Left hindlimb (tissue), 1 donor: ENCODE results near the gene TMA16.
A peak's percentile ranks its signal among the peaks of the same experiment; 100 is the strongest.
"Not testable (repeated sequence)": the region's sequence is repeated elsewhere in the genome, so short reads cannot be mapped to it uniquely, and the experiment has no call there.

Experiments
- DNase-seq: peaks from one replicate; pipeline ENCODE4 v3.0.0-alpha.2; 2018

Gene TMA16

DNA sequence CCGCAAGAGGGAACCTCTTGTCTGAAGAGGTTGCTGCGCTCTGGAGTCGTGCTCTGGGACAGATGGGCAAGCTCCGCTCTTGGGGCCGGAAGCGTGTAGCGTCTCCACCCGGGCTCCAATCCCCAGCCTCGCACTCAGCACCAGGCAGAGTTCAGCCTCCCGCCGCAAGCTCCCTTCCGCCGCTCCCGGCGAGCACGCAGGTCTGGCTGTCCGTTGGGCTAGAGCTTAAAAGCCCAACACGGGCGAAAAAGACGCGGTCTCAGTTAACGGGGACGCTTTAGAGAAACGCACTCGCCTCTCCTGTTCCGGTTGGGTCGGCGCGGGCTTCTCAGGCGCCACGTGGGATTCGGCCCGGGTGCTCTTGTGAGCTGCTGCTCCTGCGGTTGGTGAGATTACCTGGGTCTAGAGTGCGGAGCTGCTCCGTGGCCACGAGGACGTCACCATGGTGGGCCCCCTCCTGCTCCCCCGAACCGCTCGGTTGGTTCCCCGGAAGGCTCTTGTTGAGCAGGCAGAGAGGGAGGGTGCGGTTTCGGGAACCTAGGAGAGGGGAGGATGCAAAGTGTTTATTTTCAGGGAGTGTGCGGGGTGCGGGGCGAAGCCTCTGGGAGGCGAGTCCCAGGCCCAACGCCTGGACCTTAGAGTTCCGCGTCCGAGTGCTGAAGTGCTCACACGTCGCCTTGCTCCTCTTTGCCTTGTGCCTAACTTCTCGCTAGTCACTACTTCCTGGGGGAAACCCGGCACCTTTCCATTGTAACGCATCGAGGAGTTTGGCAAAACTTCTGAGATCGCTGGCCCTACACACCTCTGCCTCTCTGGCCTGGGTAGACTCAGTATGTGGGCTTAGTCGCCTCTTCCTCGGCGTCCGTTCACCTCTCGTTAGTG is at the start of gene TMA16:
Gene TMA16, plus strand, starts transcription at position 331 of the 882 bp plus-strand sequence. Its CDS starts 112 bp downstream, at position 443.
- DNase-seq = peak; percentile 93

DNA sequence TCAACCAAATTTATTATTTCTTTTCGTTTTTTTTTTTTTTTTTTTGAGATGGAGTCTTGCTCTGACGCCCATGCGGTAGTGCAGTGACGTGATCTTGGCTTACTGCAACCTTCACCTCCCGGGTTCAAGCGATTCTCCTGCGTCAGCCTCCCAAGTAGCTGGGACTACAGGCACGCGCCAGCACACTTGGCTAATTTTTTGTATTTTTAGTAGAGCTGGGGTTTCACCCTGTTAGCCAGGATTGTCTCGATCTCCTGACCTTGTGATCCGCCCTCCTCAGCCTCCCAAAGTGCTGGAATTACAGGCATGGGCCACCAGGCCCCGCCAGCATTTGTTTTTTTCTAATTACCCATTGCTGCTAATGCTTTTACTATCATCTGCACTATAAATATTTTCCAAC is 47.5 kb upstream of the TMA16 start:
- DNase-seq = not testable (repeated sequence)

DNA sequence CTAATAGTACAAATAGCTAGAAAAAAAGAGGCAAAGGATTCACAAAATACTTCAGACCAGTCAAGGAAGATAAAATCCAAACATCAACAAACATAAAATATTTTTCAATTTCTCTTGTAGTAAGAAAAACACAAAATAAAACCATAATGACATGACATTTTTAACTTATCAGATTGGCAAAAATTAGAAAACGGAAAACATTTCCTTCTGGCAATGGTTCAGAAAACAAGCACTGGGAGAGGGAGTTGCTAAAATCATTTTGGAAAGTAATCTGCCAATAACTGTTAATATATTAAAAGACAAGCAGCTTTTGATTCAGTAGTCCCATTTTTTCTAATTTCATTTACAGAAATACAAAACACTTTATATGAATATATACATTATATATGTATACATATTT is 47.0 kb upstream of the TMA16 start:
- DNase-seq = no peak

DNA sequence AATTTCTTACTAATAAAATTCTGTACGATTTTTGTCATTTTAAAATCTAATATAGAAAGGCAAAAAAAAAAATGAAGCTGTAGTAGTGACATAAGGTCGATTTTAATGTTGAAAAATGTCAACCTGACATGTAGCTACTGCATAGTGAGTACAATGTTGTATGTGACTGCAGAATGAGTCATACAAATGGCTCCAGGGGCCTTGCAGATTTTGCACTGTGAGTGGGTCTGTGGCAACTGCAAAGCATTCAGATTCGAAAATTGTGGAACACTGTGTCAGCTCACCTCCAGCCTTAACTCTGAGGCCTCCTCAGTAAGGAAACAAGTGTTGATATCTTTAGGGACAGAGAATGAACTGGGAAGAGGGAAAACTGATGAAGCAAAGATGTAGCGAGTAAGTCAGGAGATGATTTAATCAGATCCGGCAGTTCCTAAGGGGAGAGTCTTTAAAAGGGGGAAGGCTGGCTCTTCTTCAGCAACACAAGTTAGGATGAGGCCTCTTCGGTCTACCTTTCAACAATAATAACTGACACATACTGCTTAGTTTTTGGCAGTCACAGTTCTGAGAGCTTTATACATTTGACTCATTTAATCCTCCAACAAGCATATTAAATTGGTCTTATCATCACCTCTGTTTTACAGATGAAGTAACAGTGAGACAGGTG is 45.8 kb upstream of the TMA16 start:
- DNase-seq = no peak

DNA sequence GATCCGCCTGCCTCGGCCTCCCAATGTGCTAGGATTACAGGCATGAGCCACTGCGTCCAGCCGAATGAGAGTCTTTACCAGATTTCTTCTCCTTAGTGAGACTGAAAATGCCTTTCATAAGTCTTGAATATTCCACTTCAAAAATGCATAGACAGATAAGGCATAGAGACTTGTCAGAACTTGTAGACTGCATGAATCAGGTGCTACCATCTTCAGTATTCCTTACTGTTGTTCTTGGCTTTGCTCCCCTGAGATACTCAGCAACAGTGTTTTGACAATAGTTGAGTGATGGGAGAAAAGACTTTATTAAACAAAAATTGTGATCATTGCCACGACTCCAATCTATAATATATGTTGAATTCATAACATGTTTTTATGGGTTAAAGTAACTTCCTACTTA is 31.9 kb upstream of the TMA16 start:
- DNase-seq = no peak

DNA sequence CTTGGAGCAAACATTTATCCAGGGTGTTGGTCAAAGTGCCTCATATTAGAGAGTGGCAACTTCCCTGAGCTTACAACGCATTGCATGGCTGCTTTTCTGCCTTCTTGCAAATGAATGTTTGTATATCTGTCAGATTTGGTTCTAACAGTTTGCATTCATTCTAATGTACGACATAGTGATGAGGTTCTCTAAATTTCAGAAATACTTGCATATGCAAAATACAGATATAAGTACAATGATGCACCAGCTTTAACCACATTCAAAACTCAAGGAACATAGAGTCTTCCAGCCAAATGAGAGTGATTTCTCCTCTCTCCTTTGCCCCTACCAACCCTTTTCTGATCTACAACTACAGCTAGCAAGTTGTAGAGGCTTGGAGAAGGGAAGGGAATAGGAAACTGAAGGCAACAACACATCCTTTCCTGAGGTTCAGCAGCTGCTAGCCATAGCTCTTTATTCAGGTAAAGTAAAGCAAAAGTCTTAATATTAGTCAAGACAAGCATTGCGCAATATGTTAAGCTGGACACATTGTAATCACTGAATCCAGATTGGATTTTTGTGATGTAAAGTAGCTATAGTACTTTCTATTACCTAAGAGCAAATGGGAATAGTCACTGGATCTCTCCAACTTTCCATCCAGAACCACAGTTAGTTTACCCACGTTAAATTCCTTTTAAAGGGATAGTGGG is 27.3 kb upstream of the TMA16 start:
- DNase-seq = no peak

DNA sequence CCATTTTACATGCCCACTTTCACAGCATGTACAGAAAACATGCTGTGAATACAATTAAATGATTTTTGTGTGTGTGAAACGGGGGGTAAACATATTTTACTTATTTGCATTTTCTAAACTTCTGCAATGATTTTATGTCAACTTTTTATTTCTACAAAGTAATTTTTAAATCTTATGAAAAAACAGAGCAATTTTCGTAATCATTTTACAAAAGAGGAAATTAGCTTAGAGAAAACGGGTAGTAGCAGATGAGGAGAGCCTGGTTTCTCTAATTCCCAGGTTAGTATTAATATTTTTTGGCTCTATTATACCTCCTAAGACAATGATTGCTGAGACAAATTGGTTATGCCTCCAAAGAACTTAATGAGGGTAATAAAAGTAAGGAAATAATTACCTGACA is 24.1 kb upstream of the TMA16 start:
- no peak for DNase-seq

DNA sequence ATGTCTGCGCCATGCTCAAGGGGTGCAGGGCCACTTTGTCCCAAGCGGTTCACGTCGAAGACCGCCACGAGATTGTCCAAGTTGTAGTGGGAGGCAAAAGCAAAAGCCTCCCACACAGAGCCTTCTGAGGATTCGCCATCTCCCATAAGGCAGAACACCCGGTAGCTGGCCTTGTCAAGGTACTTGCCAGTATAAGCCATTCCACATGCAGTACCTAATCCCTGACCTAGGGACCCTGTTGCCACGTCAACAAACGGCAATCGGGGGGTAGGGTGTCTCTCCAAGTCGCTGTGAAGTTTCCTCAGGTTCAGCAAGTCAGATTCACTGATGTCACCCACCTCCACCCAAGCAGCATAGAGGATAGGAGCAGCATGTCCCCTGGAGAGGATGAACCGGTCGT is 21.4 kb upstream of the TMA16 start:
- DNase-seq = no peak

DNA sequence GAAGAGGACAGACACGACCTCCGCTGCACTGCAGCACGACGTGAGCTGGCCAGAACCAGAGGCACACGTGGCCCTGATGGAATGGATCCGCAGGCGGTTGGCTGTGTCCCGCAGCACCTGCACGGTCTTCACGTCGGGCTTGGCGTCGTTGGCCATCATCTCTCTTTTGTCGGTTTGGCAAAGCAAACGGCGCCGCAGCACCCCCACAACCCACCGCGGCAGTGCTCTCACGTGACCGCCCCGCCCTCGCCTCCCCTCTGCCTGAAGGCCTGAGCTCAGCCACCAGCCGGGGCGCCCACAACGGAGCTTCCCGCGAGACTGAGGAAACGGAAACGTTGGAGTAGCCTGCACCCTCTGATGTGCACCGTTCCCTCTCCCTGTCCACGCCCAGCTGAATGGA is 20.9 kb upstream of the TMA16 start, which contains the start of gene TKTL2:
Gene TKTL2, minus strand, starts transcription at position 179 of the 400 bp plus-strand sequence. Its CDS starts 20 bp downstream, at position 159.
- no peak for DNase-seq

DNA sequence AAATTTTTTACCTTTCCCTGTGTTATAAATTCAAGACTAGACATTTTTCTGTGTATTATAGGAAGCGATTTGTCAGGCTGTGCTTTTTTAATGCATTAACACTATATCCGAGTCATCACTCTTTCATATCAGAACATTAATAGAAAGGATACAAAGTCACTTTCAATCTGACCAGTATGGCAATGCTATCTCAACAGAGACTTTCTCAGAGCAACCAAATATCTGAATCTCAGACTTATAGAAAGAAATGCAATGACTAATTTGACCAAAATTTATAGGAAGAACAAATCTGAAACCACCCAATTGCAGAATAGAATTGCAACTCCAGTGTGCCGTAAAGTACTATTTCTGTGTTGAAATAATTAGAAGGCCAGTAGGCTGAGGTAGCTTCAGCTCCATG is 20.5 kb upstream of the TMA16 start:
- no peak for DNase-seq

DNA sequence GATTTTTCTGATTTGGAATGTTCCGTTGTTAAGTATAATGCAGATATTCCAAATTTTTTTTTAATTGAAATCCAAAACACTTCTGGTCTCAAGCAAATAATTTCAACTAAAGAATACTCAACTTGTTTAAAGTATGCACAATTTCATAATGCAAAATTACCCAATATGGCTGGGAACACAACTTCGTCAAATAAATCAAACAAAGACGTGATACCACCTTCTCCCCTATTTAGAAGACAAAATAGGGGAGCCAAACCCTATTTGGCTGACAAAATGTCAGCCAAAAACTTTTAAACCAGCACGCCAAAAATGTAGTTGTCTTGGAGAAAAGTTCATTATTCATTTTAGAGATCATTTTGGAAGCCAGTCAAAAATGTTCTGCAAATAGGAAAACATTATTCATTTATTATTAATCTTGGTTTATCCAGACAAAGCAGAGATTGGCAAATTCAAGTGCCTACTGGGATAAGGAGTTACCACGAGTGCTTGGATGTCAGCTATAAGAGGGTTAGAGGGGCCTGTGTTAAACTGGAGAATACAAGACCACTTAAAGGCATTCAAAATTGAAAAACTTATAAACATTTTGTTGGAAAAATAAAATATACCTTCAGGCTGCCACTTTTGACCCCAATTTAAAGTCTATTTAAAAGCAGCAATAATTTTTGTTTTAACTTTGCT is 17.6 kb upstream of the TMA16 start:
- no peak for DNase-seq

DNA sequence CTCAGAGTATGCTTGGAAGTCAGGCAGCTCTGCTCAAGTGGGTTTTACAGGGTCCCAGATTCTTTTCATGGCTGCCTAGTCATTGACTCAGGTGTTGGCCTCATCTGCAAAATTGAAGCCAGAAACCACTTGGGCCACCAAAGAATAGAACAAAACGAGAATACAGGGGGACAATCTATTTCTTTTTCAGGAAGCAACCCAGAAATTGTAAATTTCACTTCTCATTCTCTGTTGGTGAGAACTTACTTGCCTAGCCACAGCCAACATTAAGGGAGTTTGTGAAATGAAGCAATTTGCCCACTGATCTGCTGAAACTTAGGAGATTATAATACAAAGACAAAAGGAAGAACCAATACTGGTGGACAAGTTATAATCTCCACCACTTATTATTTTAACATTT is 12.3 kb upstream of the TMA16 start:
- DNase-seq = no peak

DNA sequence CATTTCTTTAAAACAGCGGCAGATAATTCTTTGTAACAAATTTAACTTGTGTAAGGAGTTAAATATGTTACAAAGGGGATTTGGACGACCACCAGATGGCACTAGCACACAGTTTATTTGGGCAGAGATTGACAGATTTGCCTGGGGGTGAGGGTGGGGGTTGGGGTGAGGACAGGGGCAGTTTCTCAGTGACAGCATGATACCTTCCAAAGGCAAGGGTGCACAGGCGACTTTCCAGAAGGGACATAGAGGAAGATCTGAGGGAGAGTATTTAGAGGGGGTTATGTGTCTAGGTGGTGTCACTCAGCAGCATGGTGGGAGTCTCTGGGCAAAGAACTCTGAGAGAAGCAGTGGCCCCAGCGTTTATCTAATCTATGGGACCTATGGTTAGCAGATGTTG is 9.6 kb upstream of the TMA16 start:
- DNase-seq = peak; percentile 36

DNA sequence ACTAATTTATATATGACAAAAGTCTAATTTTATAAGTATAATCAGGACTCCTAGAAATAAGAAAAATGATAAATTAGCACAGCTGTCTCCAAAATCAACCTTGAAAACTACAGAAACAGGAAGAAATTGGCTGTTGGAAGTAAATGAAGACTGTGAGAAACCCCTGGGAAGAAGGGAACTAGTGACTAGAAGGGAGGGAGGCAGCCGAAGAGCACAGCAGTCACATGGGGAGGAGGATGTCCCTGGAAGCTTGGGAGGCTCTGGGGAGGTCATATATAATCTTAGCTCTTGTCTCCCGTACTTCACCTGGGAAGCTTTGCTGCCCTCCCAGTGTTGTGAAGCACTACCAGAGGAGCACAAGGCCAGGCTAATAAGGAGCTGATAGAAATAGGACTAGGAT is 8.9 kb upstream of the TMA16 start:
- no peak for DNase-seq

DNA sequence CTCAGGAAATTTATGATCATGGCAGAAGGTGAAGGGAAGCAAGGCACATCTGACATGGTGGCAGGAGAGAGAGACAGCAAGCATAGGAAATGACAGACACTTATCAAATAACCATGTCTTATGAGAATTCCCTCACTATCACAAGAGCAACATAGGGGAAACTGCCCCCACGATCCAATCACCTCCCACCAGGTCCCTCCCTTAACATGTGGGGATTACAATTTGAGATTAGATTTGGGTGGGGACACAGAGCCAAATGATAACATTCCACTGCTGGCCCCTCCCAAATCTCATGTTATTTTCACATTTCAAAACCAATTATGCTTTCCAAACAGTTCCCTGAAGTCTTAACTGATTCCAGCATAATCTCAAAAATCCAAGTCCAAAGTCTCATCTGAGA is 8.2 kb upstream of the TMA16 start:
- DNase-seq = no peak

DNA sequence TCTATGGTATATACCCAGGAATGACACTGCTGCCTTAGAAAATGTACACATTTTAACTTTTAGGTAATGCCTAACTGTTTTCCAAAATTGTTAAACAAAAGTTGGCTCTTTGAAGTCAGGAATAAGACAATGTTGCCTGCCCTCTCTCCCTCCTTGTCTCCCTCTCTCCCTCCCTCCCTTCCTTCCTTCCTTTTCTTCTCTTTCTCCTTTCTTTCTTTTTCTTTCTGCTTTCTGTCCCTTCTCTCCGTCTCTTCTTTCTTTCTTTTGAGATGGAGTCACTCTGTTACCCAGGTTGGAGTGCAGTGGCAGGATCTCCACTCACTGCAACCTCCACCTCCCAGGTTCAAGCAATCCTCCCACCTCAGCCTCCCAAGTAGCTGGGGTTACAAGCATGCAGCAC is 4.6 kb upstream of the TMA16 start:
- no peak for DNase-seq

DNA sequence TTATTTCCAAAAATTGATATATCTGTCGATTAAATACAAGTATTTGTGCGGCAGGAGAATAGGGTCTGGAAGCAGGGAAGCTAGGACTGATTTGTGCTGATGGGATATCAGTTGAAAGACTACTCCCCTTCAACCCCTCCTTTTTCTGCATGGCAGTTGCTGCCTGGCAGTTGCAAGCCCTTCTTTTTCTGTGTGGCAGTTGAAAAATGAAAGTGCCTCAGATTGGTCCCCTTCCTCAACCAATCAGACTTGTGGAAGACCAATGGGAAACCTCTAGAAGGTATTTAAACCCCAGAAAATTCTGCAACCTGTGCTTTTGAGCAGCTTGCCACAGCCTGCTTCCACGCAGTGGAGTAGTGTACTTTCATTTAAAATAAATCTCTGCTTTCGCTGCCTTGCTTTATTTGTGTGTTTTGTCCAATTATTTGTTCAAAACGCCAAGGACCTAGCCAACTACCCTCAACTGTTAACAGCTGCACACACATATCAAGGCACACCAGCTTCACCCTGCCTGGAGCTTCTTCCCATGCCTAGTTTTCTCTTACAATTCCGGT is 1.5 kb upstream of the TMA16 start:
- no peak for DNase-seq

DNA sequence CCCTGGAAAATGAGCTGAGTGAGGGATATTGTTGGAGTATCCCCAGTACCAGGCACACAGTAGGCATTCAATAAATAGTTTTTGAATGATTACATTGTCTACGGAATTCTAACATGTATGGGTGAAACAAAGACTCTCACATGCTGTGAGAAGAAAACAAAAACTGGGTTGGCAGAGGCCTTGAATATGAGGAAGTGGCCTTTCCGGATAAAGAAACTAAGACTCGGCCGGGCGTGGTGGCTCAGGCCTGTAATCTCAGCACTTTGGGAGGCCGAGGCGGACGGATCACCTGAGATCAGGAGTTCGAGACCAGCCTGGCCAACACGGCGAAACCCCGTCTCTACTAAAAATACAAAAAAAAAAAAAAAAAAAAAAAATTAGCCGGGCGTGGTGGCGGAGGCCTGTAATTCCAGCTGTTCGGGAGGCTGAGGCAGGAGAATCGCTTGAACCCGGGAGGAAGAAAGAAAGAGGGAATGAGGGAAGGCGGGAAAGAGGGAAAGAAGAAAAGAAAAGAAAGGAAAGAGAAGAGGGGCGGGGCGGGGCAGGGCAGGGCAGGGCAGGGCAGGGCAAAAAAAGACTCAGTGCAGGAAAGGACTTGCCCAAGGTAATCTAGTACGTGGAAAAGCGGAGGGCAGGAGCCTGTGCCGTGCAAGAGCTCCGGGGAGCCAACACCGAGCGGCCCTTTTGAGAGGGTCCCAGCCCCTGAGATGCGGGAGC is 689 bp upstream of the TMA16 start:
- DNase-seq = no peak

DNA sequence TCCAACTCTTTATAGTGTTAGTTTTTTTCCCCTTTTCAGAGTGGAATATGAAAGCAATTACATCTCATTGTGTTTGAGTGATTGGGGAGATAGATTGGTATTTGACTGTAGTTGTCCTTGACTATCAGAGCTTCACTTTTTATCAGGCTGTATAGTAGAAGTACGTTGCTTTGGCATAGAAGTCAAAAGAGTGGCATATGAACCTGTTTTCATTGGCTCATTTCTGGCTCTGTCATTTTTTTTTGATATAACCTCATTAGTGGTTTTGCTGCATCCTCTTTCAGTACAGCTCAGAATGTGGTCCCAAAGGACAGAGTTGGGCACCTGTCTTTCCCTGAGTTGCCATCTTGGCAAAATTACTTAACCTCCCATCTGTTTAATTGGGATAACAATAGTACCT is 1.4 kb downstream of the TMA16 start:
- no peak for DNase-seq

DNA sequence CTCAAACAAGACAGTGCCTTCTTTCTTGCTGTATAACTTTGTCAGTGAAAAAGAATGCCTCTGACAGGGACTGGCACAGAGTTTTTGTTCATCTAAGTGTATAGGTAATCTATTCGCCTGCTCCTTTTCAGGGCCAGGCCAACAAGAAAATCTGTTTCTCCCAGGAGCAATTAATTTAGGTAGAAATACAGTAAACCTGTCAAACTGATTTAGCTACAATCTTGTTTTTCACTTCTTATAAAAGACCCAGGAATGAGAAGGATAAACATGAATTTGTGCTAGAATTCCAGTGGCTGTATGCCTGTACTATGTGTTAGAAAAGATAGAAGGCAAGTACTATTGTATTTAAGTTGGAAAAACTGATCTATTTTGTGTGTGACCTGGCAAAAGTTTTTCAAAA is 6.1 kb downstream of the TMA16 start:
- no peak for DNase-seq

DNA sequence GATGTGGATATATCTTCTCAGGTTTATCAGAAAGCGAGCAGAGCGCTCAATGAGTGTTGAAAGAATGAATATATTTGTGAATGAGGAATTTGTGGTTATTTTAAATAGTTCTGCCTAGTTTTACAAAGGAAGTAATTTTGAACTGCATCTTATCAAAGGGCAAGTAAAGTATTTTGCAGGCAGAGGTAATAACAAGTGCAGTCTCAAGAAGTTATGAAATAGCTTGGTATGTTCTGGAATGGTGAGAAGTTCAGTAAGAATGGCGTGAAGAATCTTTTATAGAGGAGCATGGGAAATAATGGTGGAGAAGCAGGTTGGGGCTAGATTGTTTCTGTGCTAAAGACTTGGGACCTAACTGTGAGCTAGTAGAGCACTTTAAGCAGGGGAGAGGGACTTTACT is 10.9 kb downstream of the TMA16 start:
- DNase-seq = no peak

DNA sequence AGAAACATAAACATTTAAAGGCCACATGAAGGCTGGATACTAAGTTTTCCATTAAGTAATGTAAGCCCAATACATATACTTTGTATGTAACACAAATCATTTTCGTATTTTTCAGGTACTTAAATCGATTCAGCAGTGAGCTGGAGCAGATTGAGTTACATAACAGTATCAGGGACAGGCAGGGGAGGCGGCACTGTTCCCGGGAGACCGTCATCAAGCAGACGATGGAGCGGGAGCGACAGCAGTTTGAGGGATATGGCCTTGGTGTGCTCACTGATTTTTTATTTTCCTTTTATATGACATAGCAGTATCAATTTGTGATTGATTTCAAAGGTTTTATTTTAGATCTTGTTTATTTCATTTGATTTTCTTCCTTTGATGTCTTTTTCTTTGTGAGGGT is 20.7 kb downstream of the TMA16 start:
- DNase-seq = no peak
